Endodermal cell (in vitro differentiated cells): ENCODE results near the gene UHRF1. TPM values are rescaled to one million over a fixed set of nuclear protein-coding genes. Genes with fewer than 3 reads are reported as not detected.

Experiments used
- DNase-seq: peaks from one replicate; pipeline ENCODE4 v3.0.0-alpha.2; 2017
- H3K27ac ChIP-seq: 2 replicates; pipeline ENCODE4 v1.5.1; 2013; ENCODE audit warnings: mild to moderate bottlenecking, low read depth, low read length, moderate library complexity
- H3K27me3 ChIP-seq: 2 replicates; pipeline ENCODE4 v1.6.1; 2013; ENCODE audit warnings: mild to moderate bottlenecking, low read length, moderate library complexity; ENCODE audit not compliant: insufficient read depth, control insufficient read depth, poor library complexity, severe bottlenecking
- H3K36me3 ChIP-seq: 2 replicates; pipeline ENCODE4 v1.7.0; 2013; ENCODE audit warnings: mild to moderate bottlenecking, low read length, moderate library complexity; ENCODE audit not compliant: control insufficient read depth, insufficient read depth
- H3K4me1 ChIP-seq: one replicate; pipeline ENCODE4 v1.7.0; 2013; ENCODE audit warnings: low read length; ENCODE audit not compliant: control insufficient read depth, insufficient read depth
- H3K4me3 ChIP-seq: 2 replicates; pipeline ENCODE4 v1.5.1; 2013; ENCODE audit warnings: mild to moderate bottlenecking, low read length, moderate library complexity
- H3K9ac ChIP-seq: 2 replicates; pipeline ENCODE4 v1.6.1; 2013; ENCODE audit warnings: mild to moderate bottlenecking, low read length, moderate library complexity; ENCODE audit not compliant: poor library complexity, severe bottlenecking; ENCODE audit errors: extremely low read depth
- H3K9me3 ChIP-seq: 2 replicates; pipeline ENCODE4 v1.6.1; 2013; ENCODE audit warnings: mild to moderate bottlenecking, low read length, moderate library complexity; ENCODE audit not compliant: control insufficient read depth
- H3K27ac Mint-ChIP-seq: 2 replicates; pipeline ENCODE4 v1.8.0; 2020; ENCODE audit warnings: mixed read lengths
- H3K27me3 Mint-ChIP-seq: 2 replicates; pipeline ENCODE4 v1.8.0; 2021; ENCODE audit warnings: mild to moderate bottlenecking, mixed read lengths; ENCODE audit not compliant: insufficient read depth
- H3K36me3 Mint-ChIP-seq: 2 replicates; pipeline ENCODE4 v1.8.0; 2020; ENCODE audit warnings: low read depth, mixed read lengths
- H3K4me1 Mint-ChIP-seq: 2 replicates; pipeline ENCODE4 v1.8.0; 2020; ENCODE audit warnings: mixed read lengths
- H3K4me3 Mint-ChIP-seq: 2 replicates; pipeline ENCODE4 v1.8.0; 2020; ENCODE audit warnings: mild to moderate bottlenecking, moderate library complexity, mixed read lengths
- H3K9me3 Mint-ChIP-seq: 2 replicates; pipeline ENCODE4 v1.8.0; 2020; ENCODE audit warnings: mild to moderate bottlenecking, mixed read lengths
- CTCF ChIP-seq: fragments of 200-600 bp; sonication (generic); conservative IDR thresholded peaks from 2 replicates; pipeline ENCODE4 v1.5.0; 2021; ENCODE audit warnings: antibody characterized with exemption, mild to moderate bottlenecking
- WGBS, 2 experiments: methylation state at CpG; one replicate each; pipeline versions ENCODE4 v1.1.5 to v1.1.7; 2013; ENCODE audit warnings: missing lambda C conversion rate in 2 of 2, mixed read lengths in 1 of 2; ENCODE audit not compliant: insufficient coverage in 1 of 2, insufficient read length in 1 of 2; 5-methylcytosine and 5-hydroxymethylcytosine counted together
- total RNA-seq, 2 donors: library from RNA; stranded (reverse); fragmentation: NEBNext Ultra II Directional in 1 of 2; extraction: Animal tissue kit (Norgen Biotek cat#: 25700) in 1 of 2; gene quantifications; 2 replicates in 1 of 2; 3 replicates in 1 of 2; pipeline ENCODE4 v1.2.1, GENCODE V29; 2021

Gene UHRF1
- total RNA-seq, 2 donors from 2014 or later: 54.6 to 59.4 TPM

GRCh38 chr19:4987256-4987655 is 78.0 kb downstream of the UHRF1 start:
- 74 to 94% methylated on average over 2 to 11 of the region's 11 CpGs for WGBS, 2 experiments
- Mint-ChIP-seq H3K4me1 (peaks cover 26% of the 10 kb centered on the region), H3K9me3 (no peaks in the 10 kb centered on the region), H3K36me3 (peaks cover 4% of the 10 kb centered on the region), H3K27ac (no peak overlapping the region), H3K27me3 (no peaks in the 10 kb centered on the region), H3K4me3 (no peak overlapping the region)
- Histone ChIP-seq H3K9ac (no peak overlapping the region), H3K27me3 (no peaks in the 10 kb centered on the region), H3K9me3 (no peaks in the 10 kb centered on the region), H3K36me3 (no peaks in the 10 kb centered on the region), H3K4me1 (peaks cover 10% of the 10 kb centered on the region), H3K27ac (no peak overlapping the region), H3K4me3 (no peak overlapping the region)
- no peak for DNase-seq
- TF ChIP-seq CTCF: no peak

- no peak overlapping the region for H3K9ac ChIP-seq
- H3K36me3 Mint-ChIP-seq: peaks cover 4% of the 10 kb centered on the region
- H3K27ac Mint-ChIP-seq: peak overlapping the region; percentile 27
- H3K27ac ChIP-seq: peak overlapping the region; percentile 37
- H3K9me3 Mint-ChIP-seq: no peaks in the 10 kb centered on the region
- H3K36me3 ChIP-seq: no peaks in the 10 kb centered on the region
- H3K27me3 ChIP-seq: no peaks in the 10 kb centered on the region
- no peaks in the 10 kb centered on the region for H3K9me3 ChIP-seq
- peaks cover 10% of the 10 kb centered on the region for H3K4me1 ChIP-seq
- no peaks in the 10 kb centered on the region for H3K27me3 Mint-ChIP-seq
- no peak overlapping the region for H3K4me3 Mint-ChIP-seq
- H3K4me3 ChIP-seq: no peak overlapping the region
- no peak for TF ChIP-seq CTCF
- H3K4me1 Mint-ChIP-seq: peaks cover 26% of the 10 kb centered on the region
- 89 to 90% methylated on average over 17 to 24 of the region's 24 CpGs for WGBS, 2 experiments
- DNase-seq: no peak
Measured at GRCh38 chr19:4987692-4988370, 78.5 kb downstream of the UHRF1 start.

- no peak for TF ChIP-seq CTCF
- Mint-ChIP-seq H3K27me3 (no peaks in the 10 kb centered on the region), H3K27ac (peak overlapping the region; percentile 55), H3K4me1 (peaks cover 26% of the 10 kb centered on the region), H3K9me3 (no peaks in the 10 kb centered on the region), H3K4me3 (no peak overlapping the region), H3K36me3 (peaks cover 4% of the 10 kb centered on the region)
- peak; percentile 78 for DNase-seq
- Histone ChIP-seq H3K27me3 (no peaks in the 10 kb centered on the region), H3K4me3 (no peak overlapping the region), H3K9me3 (no peaks in the 10 kb centered on the region), H3K36me3 (no peaks in the 10 kb centered on the region), H3K4me1 (peaks cover 10% of the 10 kb centered on the region), H3K9ac (no peak overlapping the region), H3K27ac (peak overlapping the region; percentile 42)
- 75 to 84% methylated on average over 11 to 13 of the region's 13 CpGs for WGBS, 2 experiments
Measured at GRCh38 chr19:4988770-4989251, 79.5 kb downstream of the UHRF1 start.
